GM12892 (cell line): ENCODE measurements around the gene DLAT.

Experiments used
- POLR2A ChIP-seq: IDR thresholded peaks from 2 replicates; pipeline ENCODE4 v1.6.1; 2011; ENCODE audit warnings: low read depth, low read length, control low read depth
- POLR2AphosphoS5 ChIP-seq: IDR thresholded peaks from 2 replicates; pipeline ENCODE4 v1.6.1; 2011; ENCODE audit warnings: low read depth, low read length, control low read depth
- TAF1 ChIP-seq: IDR thresholded peaks from 2 replicates; pipeline ENCODE4 v1.6.1; 2011; ENCODE audit warnings: low read depth, mild to moderate bottlenecking, control low read depth, low read length, borderline replicate concordance

DNA sequence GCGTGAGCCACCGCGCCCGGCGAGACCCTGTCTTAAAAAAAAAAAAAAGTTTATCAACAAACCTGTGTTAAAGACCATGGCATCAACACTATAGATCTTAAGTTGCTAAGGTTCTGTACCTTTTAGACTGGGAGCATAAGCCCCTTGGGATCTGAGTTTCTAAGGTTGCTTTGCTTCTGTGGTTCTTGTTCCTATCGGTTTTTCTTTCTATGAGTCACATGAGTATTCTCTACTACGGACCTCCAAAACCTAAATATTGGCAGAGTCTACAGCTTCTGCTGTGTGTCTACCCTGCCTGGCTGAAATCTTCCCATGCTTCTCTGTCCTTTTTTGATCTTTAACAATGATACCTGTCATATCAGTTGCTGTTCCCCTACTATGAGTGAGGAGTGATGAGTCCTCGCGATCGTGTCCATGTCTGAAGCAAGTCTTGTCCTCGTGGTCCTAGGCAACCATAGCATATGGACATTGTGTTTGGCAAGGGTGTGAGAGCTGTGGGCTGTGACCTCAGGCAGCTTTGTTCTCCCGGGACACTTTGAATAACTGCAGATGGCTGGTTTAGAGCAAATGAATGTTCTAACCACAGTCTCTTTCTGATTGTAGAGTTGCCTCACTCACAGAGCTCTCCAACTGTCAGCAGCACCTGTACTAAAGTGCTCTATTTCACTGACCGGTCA, 9.0 kb upstream of the DLAT start:
- no peak for TF ChIP-seq POLR2A
- no peak for TF ChIP-seq POLR2AphosphoS5
- no peak for TF ChIP-seq TAF1
